K562 (cell line): ENCODE measurements around the gene OR2B2. TPM values are rescaled to one million over a fixed set of nuclear protein-coding genes. Genes with fewer than 3 reads are reported as not detected.
A peak's percentile ranks its signal among the peaks of the same experiment; 100 is the strongest.

ENCODE experiments used
- HMGN3 ChIP-seq: IDR thresholded peaks from 2 replicates; pipeline ENCODE4 v1.6.1; 2011; ENCODE audit warnings: borderline replicate concordance, low read depth, mild to moderate bottlenecking, mixed read lengths, low read length; ENCODE audit not compliant: insufficient read length; ENCODE audit errors: extremely low read depth
- HNRNPK ChIP-seq: fragments of 200-400 bp; formaldehyde crosslinking; IDR thresholded peaks from one replicate; pipeline ENCODE4 v1.6.1; 2018; ENCODE audit warnings: mild to moderate bottlenecking, low read depth, low read length; ENCODE audit not compliant: poor library complexity, severe bottlenecking
- HSF4 ChIP-seq: fragments of 250-450 bp; sonication (Bioruptor Pico); IDR thresholded peaks from 2 replicates; pipeline ENCODE4 v2.1.2; 2022; ENCODE audit warnings: mild to moderate bottlenecking, moderate library complexity, borderline replicate concordance
- NCOA6 ChIP-seq: fragments of 450-650 bp; IDR thresholded peaks from 2 replicates; pipeline ENCODE4 v1.6.1; 2017; ENCODE audit warnings: mild to moderate bottlenecking
- NFIX ChIP-seq: fragments of 250-450 bp; sonication (Bioruptor Pico); IDR thresholded peaks from 2 replicates; pipeline ENCODE4 v1.4.0; 2020; ENCODE audit warnings: low read depth, mild to moderate bottlenecking, moderate library complexity
- RAD51 ChIP-seq: fragments of 450-650 bp; IDR thresholded peaks from 2 replicates; pipeline ENCODE4 v1.7.1; 2016; ENCODE audit warnings: low read depth, mild to moderate bottlenecking, borderline replicate concordance
- SETDB1 ChIP-seq: IDR thresholded peaks from one replicate; pipeline ENCODE4 v1.6.1; 2012; ENCODE audit warnings: low read length, control low read depth, inconsistent platforms
- STAT6 ChIP-seq: sonication (generic); formaldehyde crosslinking; IDR thresholded peaks from 2 replicates; pipeline ENCODE4 v1.8.1; 2023; ENCODE audit warnings: mild to moderate bottlenecking, missing genetic modification reagents
- THRB ChIP-seq: fragments of 450-650 bp; formaldehyde crosslinking; conservative IDR thresholded peaks from 2 replicates; pipeline ENCODE4 v1.4.0; 2022; ENCODE audit warnings: mild to moderate bottlenecking, missing genetic modification characterization
- ZBED1 ChIP-seq: IDR thresholded peaks from 2 replicates; pipeline ENCODE4 v1.6.1; 2014
- ZKSCAN3 ChIP-seq: fragments of 250-450 bp; sonication (Bioruptor Pico); IDR thresholded peaks from 2 replicates; pipeline ENCODE4 v1.4.0; 2020
- ZNF449 ChIP-seq: fragments of 250-450 bp; sonication (Bioruptor Pico); IDR thresholded peaks from 2 replicates; pipeline ENCODE4 v1.8.0; 2022; ENCODE audit warnings: moderate library complexity, mild to moderate bottlenecking, inconsistent platforms
- ZNF609 ChIP-seq: sonication (generic); formaldehyde crosslinking; IDR thresholded peaks from 2 replicates; pipeline ENCODE4 v1.8.1; 2023; ENCODE audit warnings: missing genetic modification reagents, mild to moderate bottlenecking, borderline replicate concordance
- polyA plus RNA-seq, 8 experiments: library from polyadenylated mRNA; depleted of rRNA in 4 of 8; stranded (reverse) in 5 of 8; unstranded in 3 of 8; fragments of >200 nt; fragmentation: Nextera tagmentation in 2 of 8; fragmentation: Illumina TruSeq in 1 of 8; extraction: Ambion mirVana in 2 of 8; extraction: Trizol in 1 of 8; gene quantifications; 2 replicates each; pipeline versions ENCODE4 v1.2.1 to v1.2.3, GENCODE V29; 2011 to 2014; ENCODE audit warnings: inconsistent platforms in 1 of 8, missing spikeins in 1 of 8
- total RNA-seq, 7 experiments: library from RNA; depleted of rRNA in 6 of 7; stranded (reverse); fragments of >200 nt in 6 of 7; fragmentation: Illumina TruSeq in 2 of 7; extraction: Trizol in 2 of 7; gene quantifications; 2 replicates each; pipeline versions ENCODE4 v1.2.1 to v1.2.3, GENCODE V29; 2011 to 2021; ENCODE audit warnings: low replicate concordance in 1 of 7

The OR2B2 gene
- total and polyA plus RNA-seq, 9 of the 15 experiments (the other 6 are each of a cell fraction or from before 2014, with no cell fraction given), result 0.24 TPM; not detected in 8

GRCh38 chr6:27902335-27903314 lies 9.6 kb downstream of the OR2B2 start (continued):
- no peak; the same call in 1 of the 2 replicates for TF ChIP-seq STAT6 (CRISPR knock-in tag)
- no peak for TF ChIP-seq HNRNPK
- 0 out of 2 replicates have a peak, but pooled peaks have one; percentile 10 for TF ChIP-seq NFIX (CRISPR knock-in tag)
- TF ChIP-seq RAD51, result no peak
- TF ChIP-seq NCOA6, result no peak
- TF ChIP-seq ZBED1, result peak; percentile 90
- TF ChIP-seq SETDB1, result no peak
- peak; percentile 77 for TF ChIP-seq HMGN3
- no peak for TF ChIP-seq ZNF449 (CRISPR knock-in tag)
- TF ChIP-seq ZKSCAN3 (CRISPR knock-in tag), result no peak
- TF ChIP-seq THRB (CRISPR knock-in tag), result peak; percentile 93
- no peak for TF ChIP-seq HSF4
- TF ChIP-seq ZNF609 (CRISPR knock-in tag), result 0 out of 2 replicates have a peak, but pooled peaks have one; percentile 53
